Femur (tissue), 1 donor: ENCODE measurements around the gene KLF16.

Experiments used
- DNase-seq: peaks from one replicate; pipeline ENCODE4 v3.0.0-alpha.2; 2017

Gene KLF16

GRCh38 chr19:1854039-1854541 lies 9.3 kb downstream of the KLF16 start:
- no peak for DNase-seq

GRCh38 chr19:1853295-1854038 lies 9.9 kb downstream of the KLF16 start:
- DNase-seq: peak; percentile 79

- DNase-seq: no peak
Measured at GRCh38 chr19:1852581-1853128, 10.7 kb downstream of the KLF16 start.

GRCh38 chr19:1851654-1852580 lies 11.5 kb downstream of the KLF16 start:
- DNase-seq: peak; percentile 80

- DNase-seq: no peak
Measured at GRCh38 chr19:1850809-1851653, 12.3 kb downstream of the KLF16 start.

- no peak for DNase-seq
Measured at GRCh38 chr19:1849886-1850398, 13.4 kb downstream of the KLF16 start.

GRCh38 chr19:1849132-1849474 lies 14.3 kb downstream of the KLF16 start:
- DNase-seq: no peak

- DNase-seq: peak; percentile 97
Measured at GRCh38 chr19:1848399-1849131, 14.8 kb downstream of the KLF16 start, which contains the start of gene REXO1. TSS of gene REXO1 (minus strand) at chr19:1848483. CDS start at chr19:1848358, 125 bp downstream.

- peak; percentile 78 for DNase-seq
Measured at GRCh38 chr19:1847684-1848398, 15.5 kb downstream of the KLF16 start.

GRCh38 chr19:1847348-1847683 lies 16.1 kb downstream of the KLF16 start:
- no peak for DNase-seq

- no peak for DNase-seq
Measured at GRCh38 chr19:1846517-1847204, 16.7 kb downstream of the KLF16 start.

- no peak for DNase-seq
Measured at GRCh38 chr19:1845642-1846041, 17.7 kb downstream of the KLF16 start.

GRCh38 chr19:1845125-1845515 lies 18.3 kb downstream of the KLF16 start:
- DNase-seq: no peak

- no peak for DNase-seq
Measured at GRCh38 chr19:1844513-1845124, 18.8 kb downstream of the KLF16 start.

GRCh38 chr19:1843646-1844394 lies 19.6 kb downstream of the KLF16 start:
- no peak for DNase-seq

GRCh38 chr19:1843116-1843515 lies 20.3 kb downstream of the KLF16 start:
- no peak for DNase-seq

GRCh38 chr19:1841209-1841924 lies 22.0 kb downstream of the KLF16 start:
- no peak for DNase-seq

- DNase-seq: no peak
Measured at GRCh38 chr19:1840541-1841115, 22.8 kb downstream of the KLF16 start.
